Neural progenitor cell (in vitro differentiated cells): ENCODE data around the gene SCFD1. TPM values are rescaled to one million over a fixed set of nuclear protein-coding genes. Genes with fewer than 3 reads are reported as not detected.

Experiments used
- DNase-seq: peaks from one replicate; pipeline ENCODE4 v3.0.0-alpha.2; 2016; ENCODE audit warnings: low spot score
- H2AFZ ChIP-seq: fragments of 200-600 bp; sonication (generic); replicated peaks from 2 replicates; pipeline ENCODE4 v1.6.1; 2016; ENCODE audit warnings: antibody characterized with exemption
- H3F3A ChIP-seq: fragments of 200-600 bp; sonication (generic); 2 replicates; pipeline ENCODE4 v1.6.1; 2016; ENCODE audit warnings: antibody characterized with exemption, low read depth
- H3K27ac ChIP-seq: fragments of 200-600 bp; sonication (generic); 2 replicates; pipeline ENCODE4 v1.5.1; 2016; ENCODE audit warnings: mild to moderate bottlenecking
- H3K27me3 ChIP-seq: fragments of 200-600 bp; sonication (generic); 2 replicates; pipeline ENCODE4 v1.6.1; 2016; ENCODE audit warnings: mild to moderate bottlenecking, moderate library complexity
- H3K36me3 ChIP-seq: fragments of 200-600 bp; sonication (generic); 2 replicates; pipeline ENCODE4 v1.5.1; 2016
- H3K4me1 ChIP-seq: fragments of 200-600 bp; sonication (generic); 2 replicates; pipeline ENCODE4 v1.6.1; 2016; ENCODE audit warnings: mixed run types
- H3K4me2 ChIP-seq: fragments of 200-600 bp; sonication (generic); 2 replicates; pipeline ENCODE4 v1.6.1; 2016
- H3K4me3 ChIP-seq: fragments of 200-600 bp; sonication (generic); 2 replicates; pipeline ENCODE4 v1.5.1; 2016
- H3K79me2 ChIP-seq: fragments of 200-600 bp; sonication (generic); 2 replicates; pipeline ENCODE4 v1.6.1; 2016; ENCODE audit warnings: low read depth
- H3K9ac ChIP-seq: fragments of 200-600 bp; sonication (generic); 2 replicates; pipeline ENCODE4 v1.6.1; 2016
- H3K9me3 ChIP-seq: fragments of 200-600 bp; sonication (generic); 2 replicates; pipeline ENCODE4 v1.5.1; 2016; ENCODE audit warnings: low read depth
- H4K20me1 ChIP-seq: fragments of 200-600 bp; sonication (generic); 2 replicates; pipeline ENCODE4 v1.6.1; 2016; ENCODE audit warnings: low read depth
- H3K27ac Mint-ChIP-seq: 3 replicates; pipeline ENCODE4 v1.8.0; 2021; ENCODE audit warnings: mixed read lengths
- H3K27me3 Mint-ChIP-seq: 2 replicates; pipeline ENCODE4 v1.8.0; 2022; ENCODE audit warnings: low read depth, mild to moderate bottlenecking, inconsistent platforms, moderate library complexity, mixed read lengths; ENCODE audit not compliant: insufficient read depth
- H3K36me3 Mint-ChIP-seq: 3 replicates; pipeline ENCODE4 v1.8.0; 2021; ENCODE audit warnings: mixed read lengths
- H3K4me1 Mint-ChIP-seq: 3 replicates; pipeline ENCODE4 v1.8.0; 2021; ENCODE audit warnings: mixed read lengths
- H3K4me3 Mint-ChIP-seq: 3 replicates; pipeline ENCODE4 v1.8.0; 2021; ENCODE audit warnings: mild to moderate bottlenecking, moderate library complexity, mixed read lengths
- H3K9me3 Mint-ChIP-seq: 3 replicates; pipeline ENCODE4 v1.8.0; 2020; ENCODE audit warnings: mixed read lengths
- EZH2 ChIP-seq: fragments of 200-600 bp; sonication (generic); IDR thresholded peaks from 2 replicates; pipeline ENCODE4 v1.6.1; 2017; ENCODE audit warnings: antibody characterized with exemption, mild to moderate bottlenecking, moderate library complexity
- EZH2phosphoT487 ChIP-seq: fragments of 200-600 bp; sonication (generic); IDR thresholded peaks from 2 replicates; pipeline ENCODE4 v1.6.1; 2017; ENCODE audit warnings: antibody characterized with exemption
- total RNA-seq: library from RNA; depleted of rRNA; stranded (reverse); fragments of >200 nt; gene quantifications from 2 replicates; pipeline ENCODE4 v1.2.3, GENCODE V29; 2015; ENCODE audit warnings: low replicate concordance
- TF ChIP-seq, protein P1 (sequence below): fragments of 200-600 bp; sonication (generic); IDR thresholded peaks from 2 replicates; pipeline ENCODE4 v1.5.1; 2017; ENCODE audit warnings: antibody characterized with exemption, mild to moderate bottlenecking

SCFD1 gene
- total RNA-seq, 1 donor from 2014 or later: 115 TPM

GRCh38 chr14:30770376-30770775 lies 148.3 kb downstream of the SCFD1 start:
- no peaks in the 10 kb centered on the region for H4K20me1 ChIP-seq
- no peak overlapping the region for H3K27ac Mint-ChIP-seq
- H3K9me3 ChIP-seq: no peaks in the 10 kb centered on the region
- H2AFZ ChIP-seq: no peak overlapping the region
- H3K27me3 ChIP-seq: no peaks in the 10 kb centered on the region
- no peak overlapping the region for H3K4me2 ChIP-seq
- no peaks in the 10 kb centered on the region for H3F3A ChIP-seq
- no peaks in the 10 kb centered on the region for H3K4me1 ChIP-seq
- TF ChIP-seq EZH2phosphoT487 (no peak), EZH2 (no peak)
- TF ChIP-seq, protein P1, sequence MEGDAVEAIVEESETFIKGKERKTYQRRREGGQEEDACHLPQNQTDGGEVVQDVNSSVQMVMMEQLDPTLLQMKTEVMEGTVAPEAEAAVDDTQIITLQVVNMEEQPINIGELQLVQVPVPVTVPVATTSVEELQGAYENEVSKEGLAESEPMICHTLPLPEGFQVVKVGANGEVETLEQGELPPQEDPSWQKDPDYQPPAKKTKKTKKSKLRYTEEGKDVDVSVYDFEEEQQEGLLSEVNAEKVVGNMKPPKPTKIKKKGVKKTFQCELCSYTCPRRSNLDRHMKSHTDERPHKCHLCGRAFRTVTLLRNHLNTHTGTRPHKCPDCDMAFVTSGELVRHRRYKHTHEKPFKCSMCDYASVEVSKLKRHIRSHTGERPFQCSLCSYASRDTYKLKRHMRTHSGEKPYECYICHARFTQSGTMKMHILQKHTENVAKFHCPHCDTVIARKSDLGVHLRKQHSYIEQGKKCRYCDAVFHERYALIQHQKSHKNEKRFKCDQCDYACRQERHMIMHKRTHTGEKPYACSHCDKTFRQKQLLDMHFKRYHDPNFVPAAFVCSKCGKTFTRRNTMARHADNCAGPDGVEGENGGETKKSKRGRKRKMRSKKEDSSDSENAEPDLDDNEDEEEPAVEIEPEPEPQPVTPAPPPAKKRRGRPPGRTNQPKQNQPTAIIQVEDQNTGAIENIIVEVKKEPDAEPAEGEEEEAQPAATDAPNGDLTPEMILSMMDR: no peak
- no peak for DNase-seq
- H3K4me1 Mint-ChIP-seq: no peaks in the 10 kb centered on the region
- H3K9ac ChIP-seq: no peak overlapping the region
- H3K36me3 Mint-ChIP-seq: no peaks in the 10 kb centered on the region
- H3K27ac ChIP-seq: no peak overlapping the region
- no peaks in the 10 kb centered on the region for H3K79me2 ChIP-seq
- H3K9me3 Mint-ChIP-seq: peaks cover 2% of the 10 kb centered on the region
- no peaks in the 10 kb centered on the region for H3K36me3 ChIP-seq
- H3K27me3 Mint-ChIP-seq: peaks cover 4% of the 10 kb centered on the region
- no peak overlapping the region for H3K4me3 ChIP-seq
- no peak overlapping the region for H3K4me3 Mint-ChIP-seq

DNA sequence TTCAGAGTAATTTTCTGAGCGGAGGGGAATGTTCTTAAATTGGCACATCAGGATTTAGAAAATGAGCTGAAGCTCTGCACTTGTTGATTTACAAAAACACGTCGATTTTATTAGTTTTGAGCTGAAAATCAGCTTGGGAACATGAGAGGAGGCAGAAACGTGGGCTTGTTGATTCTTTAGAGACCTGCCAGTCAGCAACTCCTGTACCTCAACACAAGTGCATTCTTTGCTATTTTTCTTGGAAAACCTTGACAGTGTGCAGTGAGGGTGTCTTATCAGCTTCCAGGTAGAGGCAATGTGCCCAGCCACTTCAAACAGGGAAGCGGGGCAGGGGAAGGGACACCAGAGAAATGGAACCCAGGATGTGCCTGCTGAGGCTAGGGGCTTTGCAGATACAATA lies 149.5 kb downstream of the SCFD1 start:
- H3K9me3 Mint-ChIP-seq: peaks cover 2% of the 10 kb centered on the region
- Histone ChIP-seq H4K20me1 (no peaks in the 10 kb centered on the region), H3F3A (no peaks in the 10 kb centered on the region), H3K27me3 (no peaks in the 10 kb centered on the region), H3K4me3 (no peak overlapping the region), H2AFZ (no peak overlapping the region), H3K36me3 (no peaks in the 10 kb centered on the region), H3K4me2 (no peak overlapping the region), H3K79me2 (no peaks in the 10 kb centered on the region), H3K4me1 (no peaks in the 10 kb centered on the region), H3K9me3 (no peaks in the 10 kb centered on the region), H3K9ac (no peak overlapping the region), H3K27ac (no peak overlapping the region)
- no peak for DNase-seq
- no peak overlapping the region for H3K4me3 Mint-ChIP-seq
- H3K36me3 Mint-ChIP-seq: no peaks in the 10 kb centered on the region
- H3K27ac Mint-ChIP-seq: no peak overlapping the region
- no peaks in the 10 kb centered on the region for H3K4me1 Mint-ChIP-seq
- TF ChIP-seq, protein P1: no peak
- TF ChIP-seq EZH2: no peak
- no peak for TF ChIP-seq EZH2phosphoT487
- peaks cover 4% of the 10 kb centered on the region for H3K27me3 Mint-ChIP-seq

- Mint-ChIP-seq H3K27ac (no peak overlapping the region), H3K36me3 (no peaks in the 10 kb centered on the region)
These were observed 157.1 kb downstream of the SCFD1 start for GRCh38 chr14:30779210-30779609.

More at GRCh38 chr14:30779210-30779609, 157.1 kb downstream of the SCFD1 start:
- Histone ChIP-seq H3K4me3 (no peak overlapping the region), H3K4me1 (no peaks in the 10 kb centered on the region), H3K9ac (no peak overlapping the region), H3K4me2 (no peak overlapping the region), H3K79me2 (no peaks in the 10 kb centered on the region), H2AFZ (no peak overlapping the region), H4K20me1 (no peaks in the 10 kb centered on the region), H3K27ac (no peak overlapping the region), H3K9me3 (no peaks in the 10 kb centered on the region), H3F3A (no peaks in the 10 kb centered on the region), H3K27me3 (no peaks in the 10 kb centered on the region), H3K36me3 (no peaks in the 10 kb centered on the region)
- TF ChIP-seq, protein P1: no peak
- TF ChIP-seq EZH2phosphoT487: no peak
- no peak for TF ChIP-seq EZH2
- no peaks in the 10 kb centered on the region for H3K27me3 Mint-ChIP-seq
- H3K4me1 Mint-ChIP-seq: no peaks in the 10 kb centered on the region
- no peak for DNase-seq
- H3K9me3 Mint-ChIP-seq: no peaks in the 10 kb centered on the region
- no peak overlapping the region for H3K4me3 Mint-ChIP-seq

Other genes starting within 250 kb of the SCFD1 start
- 95.4 and 135 TPM in 2 replicates for gene G2E3, start 63.2 kb upstream of the SCFD1 start, total RNA-seq